Activated CD4-positive, alpha-beta T cell treated with anti-CD3 and anti-CD28 coated beads for 36 hours (primary cell): ENCODE data around the gene PARVG. TPM values are rescaled to one million over a fixed set of nuclear protein-coding genes. Genes with fewer than 3 reads are reported as not detected.

ENCODE experiments used
- ATAC-seq: fragments of 200-7000 bp; cut with Tn5 transposase; one replicate; pipeline ENCODE4 v1.10.0; 2021; ENCODE audit warnings: mild to moderate bottlenecking, moderate library complexity
- CTCF ChIA-PET: fragments of 350-600 bp; sonication (Branson Sonifier 250); formaldehyde crosslinking; loops from one replicate; lab custom pipeline; 2021; ENCODE audit warnings: antibody characterized with exemption; lab: Charles Lee
- POLR2A ChIA-PET: fragments of 350-600 bp; sonication (Branson Sonifier 250); formaldehyde crosslinking; loops from one replicate; lab custom pipeline; 2021; ENCODE audit warnings: antibody characterized with exemption, inconsistent platforms; lab: Charles Lee
- DNase-seq: peaks from one replicate; pipeline ENCODE4 v3.0.0-alpha.2; 2020
- H3K27ac Mint-ChIP-seq: one replicate; pipeline ENCODE4 v1.8.0; 2021; ENCODE audit warnings: mixed read lengths
- H3K27me3 Mint-ChIP-seq: one replicate; pipeline ENCODE4 v1.8.0; 2021; ENCODE audit warnings: mixed read lengths
- H3K36me3 Mint-ChIP-seq: one replicate; pipeline ENCODE4 v1.8.0; 2021; ENCODE audit warnings: low read depth, mixed read lengths
- H3K4me1 Mint-ChIP-seq: one replicate; pipeline ENCODE4 v1.8.0; 2021; ENCODE audit warnings: mixed read lengths
- H3K4me3 Mint-ChIP-seq: one replicate; pipeline ENCODE4 v1.8.0; 2021; ENCODE audit warnings: mild to moderate bottlenecking, moderate library complexity, mixed read lengths
- H3K9me3 Mint-ChIP-seq: one replicate; pipeline ENCODE4 v1.8.0; 2021; ENCODE audit warnings: low read depth, mixed read lengths
- intact Hi-C, 2 experiments: fragments of 100-400 bp; cut with DNase I in 1 of 2; cut with micrococcal nuclease in 1 of 2; formaldehyde crosslinking; loops; one replicate each; pipeline versions ENCODE4 v1.14.2 to v1.15.1; 2022 to 2024; cut with DNase I, micrococcal nuclease
- total RNA-seq, 2 experiments: library from RNA; stranded (reverse); gene quantifications; one replicate each; pipeline ENCODE4 v1.2.3, GENCODE V29; 2021

PARVG gene
- total RNA-seq, 2 experiments from 2014 or later: 61.7 to 74.3 TPM

- intact Hi-C loops: no loop called here
- H3K36me3 Mint-ChIP-seq: peaks cover 17% of the 10 kb centered on the region
Measured at GRCh38 chr22:44209343-44209742, 28.6 kb downstream of the PARVG start.

GRCh38 chr22:44210722-44211121 lies 30.0 kb downstream of the PARVG start:
- Mint-ChIP-seq H3K9me3 (peaks cover 12% of the 10 kb centered on the region), H3K4me1 (no peaks in the 10 kb centered on the region), H3K4me3 (no peak overlapping the region), H3K27ac (no peak overlapping the region), H3K36me3 (peaks cover 16% of the 10 kb centered on the region), H3K27me3 (no peaks in the 10 kb centered on the region)
- ChIA-PET CTCF (no interaction called here), POLR2A (no interaction called here)
- ATAC-seq (no peak), DNase-seq (no peak)
- intact Hi-C loops: no loop called here

More at GRCh38 chr22:44209343-44209742, 28.6 kb downstream of the PARVG start:
- POLR2A ChIA-PET: interaction anchor here (0.6 kb wide), 1 partner anchor 416 kb away, joined by 3 read pairs; no protein-coding TSS in a partner anchor
- Mint-ChIP-seq H3K27me3 (no peaks in the 10 kb centered on the region), H3K4me1 (no peaks in the 10 kb centered on the region), H3K4me3 (no peak overlapping the region), H3K27ac (no peak overlapping the region), H3K9me3 (peaks cover 12% of the 10 kb centered on the region)
- DNase-seq: no peak
- ATAC-seq: no peak
- CTCF ChIA-PET: no interaction called here

- Mint-ChIP-seq H3K4me3 (no peak overlapping the region), H3K36me3 (peaks cover 13% of the 10 kb centered on the region), H3K4me1 (no peaks in the 10 kb centered on the region), H3K9me3 (peaks cover 12% of the 10 kb centered on the region), H3K27me3 (no peaks in the 10 kb centered on the region), H3K27ac (no peak overlapping the region)
- POLR2A ChIA-PET: no interaction called here
- CTCF ChIA-PET: no interaction called here
- no peak for ATAC-seq
- intact Hi-C loops: no loop called here
- no peak for DNase-seq
Measured at GRCh38 chr22:44211256-44211945, 30.7 kb downstream of the PARVG start.

- ChIA-PET POLR2A (no interaction called here), CTCF (no interaction called here)
- H3K27ac Mint-ChIP-seq: no peak overlapping the region
- no peak overlapping the region for H3K4me3 Mint-ChIP-seq
- no peak for DNase-seq
- H3K4me1 Mint-ChIP-seq: no peaks in the 10 kb centered on the region
- H3K36me3 Mint-ChIP-seq: peaks cover 13% of the 10 kb centered on the region
- no peak for ATAC-seq
- no peaks in the 10 kb centered on the region for H3K27me3 Mint-ChIP-seq
- intact Hi-C loops: no loop called here
- H3K9me3 Mint-ChIP-seq: peaks cover 12% of the 10 kb centered on the region
Measured at GRCh38 chr22:44211946-44212930, 31.5 kb downstream of the PARVG start.

- ATAC-seq (no peak), DNase-seq (no peak)
- Mint-ChIP-seq H3K4me1 (no peaks in the 10 kb centered on the region), H3K27me3 (no peaks in the 10 kb centered on the region), H3K9me3 (peaks cover 12% of the 10 kb centered on the region), H3K4me3 (no peak overlapping the region), H3K36me3 (peaks cover 13% of the 10 kb centered on the region), H3K27ac (no peak overlapping the region)
- POLR2A ChIA-PET: no interaction called here
- CTCF ChIA-PET: no interaction called here
- intact Hi-C loops: no loop called here
Measured at GRCh38 chr22:44212936-44213335, 32.2 kb downstream of the PARVG start.

GRCh38 chr22:44213489-44214043 lies 32.8 kb downstream of the PARVG start:
- CTCF ChIA-PET: no interaction called here
- peaks cover 12% of the 10 kb centered on the region for H3K9me3 Mint-ChIP-seq
- intact Hi-C loops: no loop called here

GRCh38 chr22:44214187-44214586 lies 33.5 kb downstream of the PARVG start:
- Mint-ChIP-seq H3K27me3 (no peaks in the 10 kb centered on the region), H3K27ac (no peak overlapping the region), H3K4me1 (no peaks in the 10 kb centered on the region), H3K36me3 (peaks cover 7% of the 10 kb centered on the region), H3K4me3 (no peak overlapping the region), H3K9me3 (peaks cover 8% of the 10 kb centered on the region)
- CTCF ChIA-PET: no interaction called here
- ATAC-seq (no peak), DNase-seq (no peak)
- POLR2A ChIA-PET: no interaction called here
- intact Hi-C loops: no loop called here

More at GRCh38 chr22:44213489-44214043, 32.8 kb downstream of the PARVG start:
- no peak for DNase-seq
- no peaks in the 10 kb centered on the region for H3K27me3 Mint-ChIP-seq
- no peak overlapping the region for H3K4me3 Mint-ChIP-seq
- no peak overlapping the region for H3K27ac Mint-ChIP-seq
- POLR2A ChIA-PET: no interaction called here
- H3K4me1 Mint-ChIP-seq: no peaks in the 10 kb centered on the region
- ATAC-seq: no peak
- peaks cover 10% of the 10 kb centered on the region for H3K36me3 Mint-ChIP-seq

- intact Hi-C loops: no loop called here
- ATAC-seq (no peak), DNase-seq (no peak)
- Mint-ChIP-seq H3K4me3 (no peak overlapping the region), H3K4me1 (no peaks in the 10 kb centered on the region), H3K9me3 (peaks cover 3% of the 10 kb centered on the region), H3K27ac (no peak overlapping the region), H3K36me3 (peaks cover 3% of the 10 kb centered on the region), H3K27me3 (no peaks in the 10 kb centered on the region)
- ChIA-PET CTCF (no interaction called here), POLR2A (no interaction called here)
Measured at GRCh38 chr22:44214764-44215163, 34.0 kb downstream of the PARVG start.

- POLR2A ChIA-PET: no interaction called here
- H3K36me3 Mint-ChIP-seq: no peaks in the 10 kb centered on the region
- CTCF ChIA-PET: interaction anchor here (0.7 kb wide), 1 partner anchor 738 kb away, joined by 3 read pairs; no protein-coding TSS in a partner anchor
Measured at GRCh38 chr22:44215287-44215686, 34.6 kb downstream of the PARVG start.

GRCh38 chr22:44217346-44217745 lies 36.6 kb downstream of the PARVG start:
- intact Hi-C loops: no loop called here
- no peaks in the 10 kb centered on the region for H3K9me3 Mint-ChIP-seq
- no peaks in the 10 kb centered on the region for H3K27me3 Mint-ChIP-seq
- H3K4me3 Mint-ChIP-seq: no peak overlapping the region
- H3K4me1 Mint-ChIP-seq: no peaks in the 10 kb centered on the region
- ChIA-PET CTCF (no interaction called here), POLR2A (interaction anchor here (0.6 kb wide), 1 partner anchor 140 kb away, joined by 8 read pairs; no protein-coding TSS in a partner anchor)
- H3K36me3 Mint-ChIP-seq: no peaks in the 10 kb centered on the region
- H3K27ac Mint-ChIP-seq: no peak overlapping the region
- DNase-seq: no peak
- no peak for ATAC-seq

More at GRCh38 chr22:44215287-44215686, 34.6 kb downstream of the PARVG start:
- H3K4me1 Mint-ChIP-seq: no peaks in the 10 kb centered on the region
- no peak for DNase-seq
- no peak overlapping the region for H3K27ac Mint-ChIP-seq
- ATAC-seq: no peak
- intact Hi-C loops: no loop called here
- H3K9me3 Mint-ChIP-seq: no peaks in the 10 kb centered on the region
- no peak overlapping the region for H3K4me3 Mint-ChIP-seq
- no peaks in the 10 kb centered on the region for H3K27me3 Mint-ChIP-seq

GRCh38 chr22:44218071-44218470 lies 37.3 kb downstream of the PARVG start:
- CTCF ChIA-PET: no interaction called here
- intact Hi-C loops: no loop called here

More at GRCh38 chr22:44218071-44218470, 37.3 kb downstream of the PARVG start:
- Mint-ChIP-seq H3K27ac (no peak overlapping the region), H3K4me1 (no peaks in the 10 kb centered on the region), H3K27me3 (no peaks in the 10 kb centered on the region), H3K9me3 (no peaks in the 10 kb centered on the region), H3K36me3 (no peaks in the 10 kb centered on the region), H3K4me3 (no peak overlapping the region)
- DNase-seq (no peak), ATAC-seq (no peak)
- POLR2A ChIA-PET: no interaction called here
